AG04449 (cell line): ENCODE data around the gene GANC.
A peak's percentile ranks its signal among the peaks of the same experiment; 100 is the strongest.

Experiments used
- CTCF ChIA-PET: fragments of 350-600 bp; formaldehyde crosslinking; extraction: SDS; loops from one replicate; lab custom pipeline; 2021; ENCODE audit warnings: antibody characterized with exemption; lab: Yijun Ruan, JAX
- POLR2A ChIA-PET: fragments of 400-600, 350-600 bp; formaldehyde crosslinking; extraction: SDS; loops from one replicate; lab custom pipeline; 2020; ENCODE audit warnings: antibody characterized with exemption, inconsistent platforms; lab: Yijun Ruan, JAX
- DNase-seq: peaks from one replicate; pipeline ENCODE4 v3.0.0-alpha.2; 2010; ENCODE audit warnings: low read depth, low spot score
- H3K4me3 ChIP-seq: 2 replicates; pipeline ENCODE4 v1.5.1; 2011; ENCODE audit warnings: low read depth, mild to moderate bottlenecking, control low read depth, low read length
- CTCF ChIP-seq: IDR thresholded peaks from one replicate; pipeline ENCODE4 v1.5.1; 2011; ENCODE audit warnings: mild to moderate bottlenecking, moderate library complexity, low read length, control low read depth, inconsistent platforms; ENCODE audit not compliant: insufficient read depth; ENCODE audit errors: missing control alignments

GANC gene

GRCh38 chr15:42344763-42345162 is 71.8 kb downstream of the GANC start:
- ChIA-PET CTCF (no interaction called here), POLR2A (no interaction called here)
- no peak overlapping the region for H3K4me3 ChIP-seq
- DNase-seq: peak; percentile 29
- TF ChIP-seq CTCF: no peak

GRCh38 chr15:42345504-42345903 is 72.5 kb downstream of the GANC start:
- TF ChIP-seq CTCF: no peak
- no peak overlapping the region for H3K4me3 ChIP-seq
- ChIA-PET POLR2A (no interaction called here), CTCF (no interaction called here)
- no peak for DNase-seq

GRCh38 chr15:42348083-42348482 is 75.1 kb downstream of the GANC start:
- peak; percentile 24 for DNase-seq
- ChIA-PET POLR2A (interaction anchor here (2.4 kb wide), 1 partner anchor 75 kb away, joined by 10 read pairs; the partner anchor contains the start of genes GANC and TMEM87A), CTCF (interaction anchor here (2.0 kb wide), 1 partner anchor 37 kb away, joined by 8 read pairs; no protein-coding TSS in a partner anchor)
- H3K4me3 ChIP-seq: no peak overlapping the region
- TF ChIP-seq CTCF: no peak

GRCh38 chr15:42349186-42349585 is 76.2 kb downstream of the GANC start:
- H3K4me3 ChIP-seq: no peak overlapping the region
- DNase-seq: peak; percentile 23
- no peak for TF ChIP-seq CTCF
- ChIA-PET CTCF (interaction anchor here (0.6 to 2.0 kb wide), 2 partner anchors 35 to 1852 kb away, joined by 3 to 8 read pairs; no protein-coding TSS in a partner anchor), POLR2A (interaction anchor here (2.4 kb wide), 1 partner anchor 76 kb away, joined by 10 read pairs; the partner anchor contains the start of genes GANC and TMEM87A)

GRCh38 chr15:42352401-42352800 is 79.4 kb downstream of the GANC start:
- DNase-seq: no peak
- no peak for TF ChIP-seq CTCF
- CTCF ChIA-PET: no interaction called here
- POLR2A ChIA-PET: no interaction called here
- no peak overlapping the region for H3K4me3 ChIP-seq

GRCh38 chr15:42353061-42353460 is 80.1 kb downstream of the GANC start:
- ChIA-PET POLR2A (no interaction called here), CTCF (no interaction called here)
- no peak overlapping the region for H3K4me3 ChIP-seq
- DNase-seq: no peak
- TF ChIP-seq CTCF: no peak
